Activated CD8-positive, alpha-beta memory T cell treated with anti-CD3 and anti-CD28 coated beads for 24 hours (primary cell): Measurements from ENCODE around the gene HOXD11.
A peak's percentile ranks its signal among the peaks of the same experiment; 100 is the strongest.

ENCODE experiments used
- DNase-seq: peaks from one replicate; pipeline ENCODE4 v3.0.0-alpha.2; 2020

Gene HOXD11

DNA sequence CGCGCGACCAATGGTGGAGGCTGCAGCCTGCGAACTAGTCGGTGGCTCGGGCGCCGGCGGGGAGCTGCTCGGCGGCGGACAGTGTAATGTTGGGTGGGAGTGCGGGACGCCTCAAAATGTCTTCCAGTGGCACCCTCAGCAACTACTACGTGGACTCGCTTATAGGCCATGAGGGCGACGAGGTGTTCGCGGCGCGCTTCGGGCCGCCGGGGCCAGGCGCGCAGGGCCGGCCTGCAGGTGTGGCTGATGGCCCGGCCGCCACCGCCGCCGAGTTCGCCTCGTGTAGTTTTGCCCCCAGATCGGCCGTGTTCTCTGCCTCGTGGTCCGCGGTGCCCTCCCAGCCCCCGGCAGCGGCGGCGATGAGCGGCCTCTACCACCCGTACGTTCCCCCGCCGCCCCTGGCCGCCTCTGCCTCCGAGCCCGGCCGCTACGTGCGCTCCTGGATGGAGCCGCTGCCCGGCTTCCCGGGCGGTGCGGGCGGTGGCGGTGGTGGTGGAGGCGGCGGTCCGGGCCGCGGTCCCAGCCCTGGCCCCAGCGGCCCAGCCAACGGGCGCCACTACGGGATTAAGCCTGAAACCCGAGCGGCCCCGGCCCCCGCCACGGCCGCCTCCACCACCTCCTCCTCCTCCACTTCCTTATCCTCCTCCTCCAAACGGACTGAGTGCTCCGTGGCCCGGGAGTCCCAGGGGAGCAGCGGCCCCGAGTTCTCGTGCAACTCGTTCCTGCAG is 15.8 kb downstream of the HOXD11 start, which contains the start of gene HOXD9:
TSS of gene HOXD9 (plus strand) at position 37 of the 728 bp plus-strand sequence. CDS start at position 87, 50 bp downstream.
- peak; percentile 68 for DNase-seq

DNA sequence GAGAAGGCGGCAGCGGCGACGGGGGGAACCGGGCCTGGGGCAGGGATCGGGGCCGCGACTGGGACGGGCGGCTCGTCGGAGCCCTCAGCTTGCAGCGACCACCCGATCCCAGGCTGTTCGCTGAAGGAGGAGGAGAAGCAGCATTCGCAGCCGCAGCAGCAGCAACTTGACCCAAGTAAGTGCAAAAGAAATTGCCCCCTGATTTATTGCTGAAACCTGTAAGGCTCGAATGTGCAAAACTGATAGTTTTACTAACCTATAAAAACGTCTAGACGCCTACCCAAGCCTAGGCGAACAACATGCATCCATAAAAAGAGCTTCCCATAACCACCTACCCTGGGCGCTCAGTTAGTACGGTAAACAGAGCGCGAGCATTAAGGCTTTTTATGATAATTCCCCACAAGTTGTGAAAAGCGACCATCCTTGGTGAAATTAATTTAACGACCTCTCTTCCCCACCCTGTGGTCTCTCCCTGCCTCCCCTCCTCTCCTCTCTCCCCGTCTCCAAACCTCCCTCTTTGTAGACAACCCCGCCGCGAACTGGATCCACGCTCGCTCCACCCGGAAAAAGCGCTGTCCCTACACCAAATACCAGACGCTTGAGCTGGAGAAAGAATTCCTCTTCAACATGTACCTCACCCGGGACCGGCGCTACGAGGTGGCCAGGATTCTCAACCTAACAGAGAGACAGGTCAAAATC is 16.5 kb downstream of the HOXD11 start:
- no peak for DNase-seq

DNA sequence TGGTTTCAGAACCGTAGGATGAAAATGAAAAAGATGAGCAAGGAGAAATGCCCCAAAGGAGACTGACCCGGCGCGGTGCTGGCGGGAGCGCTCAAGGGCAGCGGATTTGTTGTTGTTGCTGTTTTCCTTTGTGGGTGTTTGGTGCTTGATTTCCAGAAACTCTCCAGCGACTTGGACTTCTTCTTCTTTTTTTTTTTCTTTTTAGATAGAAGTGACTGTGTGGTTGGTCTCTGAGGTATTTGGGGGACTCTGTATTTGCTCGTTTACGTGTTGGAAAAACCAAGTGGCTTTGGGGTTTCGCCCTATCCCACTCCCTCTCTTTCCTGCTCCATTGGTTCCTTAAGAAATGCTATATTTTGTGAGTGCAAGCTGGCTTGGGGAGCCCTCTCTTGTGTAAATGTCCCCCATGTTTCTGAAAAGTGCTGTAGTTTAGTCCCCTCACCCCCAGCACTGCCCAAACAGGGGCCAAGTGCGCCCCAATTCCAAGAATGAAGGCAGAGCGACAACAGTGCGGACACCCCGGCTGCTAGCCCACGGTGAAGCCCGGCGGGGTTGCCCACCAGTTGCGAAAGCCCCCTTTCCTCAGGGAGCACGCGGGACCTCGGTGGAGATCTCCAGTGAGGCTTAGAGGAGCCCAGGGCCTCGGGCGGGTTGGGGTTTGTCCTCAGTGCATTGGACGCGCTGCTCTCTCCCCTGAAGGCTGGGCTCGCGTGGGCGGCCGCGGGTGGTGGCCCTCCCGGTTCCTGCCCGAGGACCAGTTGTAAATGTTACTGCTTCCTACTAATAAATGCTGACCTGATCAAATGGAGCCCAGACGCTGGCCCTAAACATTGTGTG is 17.2 kb downstream of the HOXD11 start:
- no peak for DNase-seq

DNA sequence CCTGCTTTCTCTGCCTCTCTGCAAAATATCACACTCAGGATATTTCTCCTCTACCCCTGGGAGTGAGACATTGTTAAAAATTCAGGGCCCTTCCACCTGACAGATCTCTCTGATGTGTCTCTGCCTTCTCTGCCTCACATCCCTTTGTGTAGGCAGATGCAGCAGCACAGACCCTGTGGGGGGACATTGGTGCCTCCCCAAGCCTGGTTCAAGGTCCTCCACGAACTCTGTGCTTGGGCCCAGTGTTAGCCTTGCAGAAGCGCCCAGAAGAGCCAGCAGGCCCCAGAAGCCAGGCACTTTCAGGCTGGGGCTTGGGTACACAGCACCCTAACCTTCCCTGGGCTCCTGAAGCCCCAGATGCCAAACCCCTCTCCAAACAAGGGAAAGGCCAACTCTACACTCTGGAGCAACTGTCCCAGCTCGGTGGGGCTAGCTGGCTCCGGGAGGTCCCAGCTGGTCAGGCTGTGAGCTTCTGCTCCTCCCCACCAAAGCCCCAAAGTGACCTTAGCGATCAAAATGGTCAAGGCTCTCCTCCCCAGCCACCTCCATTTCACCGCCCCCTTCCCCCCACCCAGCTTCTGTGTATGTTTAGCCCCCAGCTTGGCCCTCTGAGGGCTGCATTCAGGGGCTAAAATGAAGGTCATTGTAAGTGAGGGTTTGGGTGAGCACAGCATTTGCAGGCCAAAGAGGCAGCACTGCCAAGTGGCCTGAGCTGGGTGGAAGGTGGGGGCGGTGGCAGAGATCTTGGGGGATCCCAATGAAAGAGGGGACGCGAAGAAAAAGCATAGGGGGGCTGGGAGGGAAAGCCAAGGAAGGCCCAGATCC is 18.1 kb downstream of the HOXD11 start:
- no peak for DNase-seq

DNA sequence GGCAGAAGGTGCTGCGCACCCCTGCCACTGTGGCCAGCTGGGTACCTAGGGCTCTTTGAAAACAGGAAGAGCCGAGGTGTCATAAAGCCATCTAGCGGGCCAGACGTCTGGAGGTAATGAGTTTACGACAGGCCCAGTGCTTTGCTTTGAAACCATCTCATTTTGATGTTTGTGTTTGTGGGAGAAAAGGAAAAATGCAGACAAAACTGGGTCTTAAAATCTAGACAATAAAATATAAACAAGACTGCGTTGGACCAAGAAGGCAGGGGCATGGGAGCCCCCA is 18.6 kb downstream of the HOXD11 start:
- no peak for DNase-seq

DNA sequence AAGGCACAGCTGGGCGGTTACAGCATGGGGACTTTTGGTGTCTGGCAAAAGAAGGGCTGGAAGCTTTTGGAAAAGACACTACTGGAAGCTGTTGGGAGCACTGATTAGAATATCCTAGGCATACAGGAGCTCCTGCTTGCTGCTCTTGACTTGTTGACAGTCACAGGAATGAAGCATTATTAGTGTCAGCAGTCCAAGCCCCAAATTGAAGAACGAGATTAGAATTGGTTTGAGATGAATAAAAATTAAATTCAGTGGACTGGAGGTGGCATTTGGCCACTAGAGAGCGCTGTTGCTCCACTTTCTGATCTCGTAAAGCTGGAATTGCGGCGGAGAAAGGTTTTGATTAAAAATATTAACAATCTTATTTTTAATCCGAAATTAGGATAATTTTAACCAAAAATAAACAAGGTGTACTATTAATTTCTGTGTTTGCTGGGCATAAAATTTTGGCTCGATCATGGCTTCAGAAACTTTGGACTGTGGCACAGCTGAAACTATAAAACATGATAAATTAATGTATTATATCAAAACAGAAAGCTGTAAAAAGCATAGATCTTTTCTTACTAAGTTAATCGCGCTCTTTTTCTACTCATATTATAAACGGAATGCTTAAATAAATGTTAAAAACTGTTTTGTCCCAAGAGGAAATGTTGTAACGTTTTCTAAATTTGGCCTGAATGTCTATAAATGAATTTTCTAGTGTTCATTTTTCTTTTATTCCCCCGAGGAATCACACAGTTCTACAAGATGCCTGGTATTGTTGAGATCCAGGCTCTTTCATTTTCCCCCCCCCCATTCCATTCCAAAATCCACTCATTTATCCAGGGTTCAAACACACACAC is 20.1 kb downstream of the HOXD11 start:
- DNase-seq = peak; percentile 86

DNA sequence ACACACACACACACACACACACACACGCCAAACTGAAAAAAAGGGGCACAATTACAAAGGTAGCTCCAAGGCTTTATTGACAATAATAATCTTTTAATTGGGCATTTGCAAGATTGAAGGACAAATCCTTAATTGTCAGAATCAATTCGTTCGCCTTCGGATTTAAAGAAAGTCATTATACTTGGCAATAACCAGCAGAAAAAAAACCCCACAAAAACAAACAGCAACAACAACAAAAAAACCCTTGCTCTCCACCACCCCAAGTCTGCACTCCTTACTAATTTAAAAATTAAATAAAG is 20.6 kb downstream of the HOXD11 start:
- no peak for DNase-seq

DNA sequence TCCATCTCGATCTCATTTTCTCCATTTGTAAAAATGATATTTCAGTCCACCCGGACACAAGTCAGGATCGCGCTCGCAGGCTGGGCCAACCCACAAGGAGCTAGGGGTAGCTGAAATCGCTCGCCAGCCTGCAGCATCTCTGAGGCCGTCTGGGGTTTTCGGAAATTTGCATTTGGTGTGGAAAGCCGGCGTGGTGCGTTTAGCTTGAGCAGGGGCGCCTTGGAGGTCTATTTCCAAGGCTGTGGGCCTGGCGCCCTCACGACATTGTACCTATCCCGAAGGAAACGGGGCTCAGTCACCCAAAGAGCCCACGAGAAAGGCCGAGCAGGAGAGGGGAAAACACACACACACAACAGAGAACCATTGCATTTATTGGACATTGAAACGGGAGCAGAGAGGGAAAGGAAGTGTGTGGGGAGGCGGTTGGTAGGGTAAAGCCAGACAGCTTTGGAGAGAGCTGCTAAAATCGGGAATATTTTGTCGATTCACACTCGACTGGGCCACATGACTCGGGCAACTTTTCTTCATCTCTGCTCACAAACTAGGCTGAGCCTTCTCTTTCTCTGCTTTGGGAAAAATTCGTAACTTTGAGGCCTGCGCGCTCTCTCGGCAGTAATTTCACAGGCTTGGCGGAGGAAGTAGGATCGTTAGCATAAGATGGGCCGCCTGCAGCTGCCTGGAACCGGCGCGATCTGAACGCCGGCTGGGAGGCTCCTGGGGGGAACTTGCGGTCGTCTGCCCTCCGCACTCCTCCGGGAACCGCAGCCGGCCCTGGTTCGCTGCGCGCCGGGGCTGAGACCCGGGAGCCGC is 21.3 kb downstream of the HOXD11 start:
- no peak for DNase-seq

DNA sequence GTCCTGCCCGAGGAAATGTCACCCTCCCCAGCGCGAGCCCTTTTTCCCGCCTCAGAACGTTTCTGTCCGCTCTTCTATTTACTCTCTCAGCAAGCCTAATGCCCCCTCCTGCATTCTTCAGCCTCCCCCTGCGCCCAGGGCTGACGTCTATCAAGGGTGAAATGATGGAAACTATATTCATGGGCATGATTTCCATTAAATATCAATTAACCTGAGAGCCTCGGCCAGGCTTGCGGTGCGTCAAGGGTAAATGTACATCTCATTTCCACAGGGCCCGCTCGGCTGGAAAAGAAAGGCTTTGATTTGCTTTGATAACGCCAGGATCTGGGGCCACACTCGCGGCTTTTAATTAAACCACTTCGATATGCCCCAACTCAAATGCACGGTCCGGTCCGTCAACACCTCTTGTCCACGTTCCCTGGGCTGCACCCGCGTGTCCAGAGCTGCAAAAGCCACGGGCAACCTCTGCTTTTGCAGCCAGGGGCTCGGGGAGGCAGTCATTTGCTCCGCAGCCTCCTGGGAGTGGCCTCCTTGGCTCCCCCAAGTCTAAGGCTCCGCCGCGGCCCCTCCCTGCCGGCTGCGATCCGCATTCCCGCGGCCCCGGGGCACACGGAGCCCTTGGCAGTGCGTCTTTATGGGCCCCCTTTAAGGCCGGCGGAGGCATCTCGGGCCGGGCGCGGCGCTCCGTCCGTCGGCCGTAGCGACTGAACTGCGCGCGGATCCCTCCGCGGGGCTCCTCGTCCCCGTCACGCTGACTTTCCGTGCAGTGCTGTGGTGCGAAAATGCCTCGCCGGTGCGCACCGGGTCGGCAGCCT is 22.1 kb downstream of the HOXD11 start, which contains the start of gene HOXD8:
TSS of gene HOXD8 (plus strand) at position 724 of the 815 bp plus-strand sequence. CDS start 662 bp downstream, outside the sequence.
- peak; percentile 66 for DNase-seq

DNA sequence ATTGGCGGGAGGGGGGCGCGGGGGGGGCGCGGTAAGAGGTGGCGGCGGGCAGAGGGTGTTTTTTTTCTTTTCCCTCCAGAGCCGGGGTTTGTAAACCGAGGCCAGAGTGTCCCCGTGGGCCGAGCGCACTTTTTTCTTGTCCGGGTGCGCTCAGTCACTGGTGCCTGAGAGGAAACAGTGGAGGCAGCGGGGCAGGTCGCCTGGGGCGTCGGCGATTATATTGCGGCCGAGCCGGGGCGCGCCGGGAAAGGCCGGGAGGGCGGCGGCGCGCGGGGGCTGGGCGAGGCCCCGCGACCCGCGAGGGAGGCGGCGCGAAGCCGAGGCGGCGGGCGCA is 22.7 kb downstream of the HOXD11 start:
- DNase-seq = peak; percentile 61

DNA sequence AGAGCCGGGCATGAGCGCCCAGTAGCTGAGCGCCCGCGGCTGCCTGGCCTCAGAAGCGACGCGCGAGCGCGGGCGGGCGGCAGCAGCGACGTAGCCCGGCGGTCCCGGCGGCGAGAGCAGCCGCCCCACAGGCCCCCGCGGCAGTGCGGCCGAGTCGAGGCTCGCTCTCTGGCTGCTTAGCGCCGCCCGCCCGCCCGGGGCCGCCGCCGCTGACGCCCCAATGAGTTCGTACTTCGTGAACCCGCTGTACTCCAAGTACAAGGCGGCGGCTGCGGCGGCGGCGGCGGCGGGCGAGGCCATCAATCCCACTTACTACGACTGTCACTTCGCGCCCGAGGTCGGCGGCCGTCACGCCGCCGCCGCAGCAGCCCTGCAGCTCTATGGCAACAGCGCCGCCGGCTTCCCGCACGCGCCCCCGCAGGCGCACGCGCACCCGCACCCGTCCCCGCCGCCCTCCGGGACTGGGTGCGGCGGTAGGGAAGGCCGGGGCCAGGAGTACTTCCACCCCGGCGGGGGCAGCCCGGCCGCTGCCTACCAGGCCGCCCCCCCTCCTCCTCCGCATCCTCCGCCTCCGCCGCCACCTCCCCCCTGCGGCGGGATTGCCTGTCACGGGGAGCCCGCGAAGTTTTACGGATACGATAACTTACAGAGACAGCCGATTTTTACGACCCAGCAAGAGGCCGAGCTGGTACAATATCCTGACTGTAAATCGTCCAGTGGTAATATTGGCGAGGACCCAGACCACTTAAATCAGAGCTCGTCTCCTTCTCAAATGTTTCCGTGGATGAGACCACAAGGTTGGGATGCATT is 23.3 kb downstream of the HOXD11 start:
- DNase-seq = peak; percentile 60

DNA sequence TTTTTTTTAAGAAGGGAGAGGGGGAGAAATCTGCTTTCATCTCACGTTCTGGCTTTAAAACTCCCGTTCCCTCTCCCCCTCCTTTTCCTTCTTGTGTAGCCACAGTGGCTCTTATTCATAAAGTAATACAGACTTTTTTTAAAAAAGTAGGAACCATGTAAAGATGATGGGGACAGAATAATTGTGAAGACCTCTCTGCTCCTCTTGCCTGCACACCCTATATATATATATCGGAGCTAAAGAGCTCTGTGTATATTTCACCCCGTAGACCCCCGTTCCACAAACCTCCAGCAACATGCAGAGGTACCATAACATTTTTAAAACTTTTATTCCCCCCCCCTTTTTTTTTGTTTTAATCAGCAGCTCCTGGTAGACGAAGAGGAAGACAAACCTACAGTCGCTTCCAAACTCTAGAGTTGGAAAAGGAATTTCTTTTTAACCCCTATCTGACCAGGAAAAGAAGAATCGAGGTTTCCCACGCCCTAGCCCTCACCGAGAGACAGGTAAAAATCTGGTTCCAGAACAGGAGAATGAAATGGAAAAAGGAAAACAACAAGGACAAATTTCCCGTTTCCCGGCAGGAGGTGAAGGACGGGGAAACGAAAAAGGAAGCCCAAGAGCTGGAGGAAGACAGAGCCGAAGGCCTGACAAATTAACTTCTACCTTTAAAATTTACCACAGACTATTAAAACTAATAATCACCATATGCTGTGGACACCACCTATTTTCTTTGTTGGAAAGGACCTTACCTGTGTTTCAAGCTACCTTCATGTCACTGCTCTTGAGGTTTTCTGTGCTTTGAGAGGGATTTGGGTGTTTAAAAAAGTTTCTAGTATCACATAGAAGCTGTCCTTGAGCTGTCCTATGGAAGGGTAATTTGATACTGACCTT is 24.1 kb downstream of the HOXD11 start:
- no peak for DNase-seq

DNA sequence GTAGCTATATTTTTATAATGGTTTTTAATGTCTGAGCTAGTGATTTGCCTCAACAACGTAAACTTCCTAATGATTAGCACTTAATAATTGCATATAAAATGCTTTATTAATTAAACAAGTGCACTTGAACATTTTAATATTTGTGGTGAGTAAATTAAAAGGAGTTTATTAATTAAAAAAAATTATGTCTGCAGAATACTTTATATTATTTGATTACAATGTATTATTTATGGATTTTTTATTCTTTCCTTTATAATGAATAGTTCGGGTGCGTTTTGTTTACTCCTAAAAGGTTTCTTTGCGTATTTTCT is 24.7 kb downstream of the HOXD11 start:
- no peak for DNase-seq

DNA sequence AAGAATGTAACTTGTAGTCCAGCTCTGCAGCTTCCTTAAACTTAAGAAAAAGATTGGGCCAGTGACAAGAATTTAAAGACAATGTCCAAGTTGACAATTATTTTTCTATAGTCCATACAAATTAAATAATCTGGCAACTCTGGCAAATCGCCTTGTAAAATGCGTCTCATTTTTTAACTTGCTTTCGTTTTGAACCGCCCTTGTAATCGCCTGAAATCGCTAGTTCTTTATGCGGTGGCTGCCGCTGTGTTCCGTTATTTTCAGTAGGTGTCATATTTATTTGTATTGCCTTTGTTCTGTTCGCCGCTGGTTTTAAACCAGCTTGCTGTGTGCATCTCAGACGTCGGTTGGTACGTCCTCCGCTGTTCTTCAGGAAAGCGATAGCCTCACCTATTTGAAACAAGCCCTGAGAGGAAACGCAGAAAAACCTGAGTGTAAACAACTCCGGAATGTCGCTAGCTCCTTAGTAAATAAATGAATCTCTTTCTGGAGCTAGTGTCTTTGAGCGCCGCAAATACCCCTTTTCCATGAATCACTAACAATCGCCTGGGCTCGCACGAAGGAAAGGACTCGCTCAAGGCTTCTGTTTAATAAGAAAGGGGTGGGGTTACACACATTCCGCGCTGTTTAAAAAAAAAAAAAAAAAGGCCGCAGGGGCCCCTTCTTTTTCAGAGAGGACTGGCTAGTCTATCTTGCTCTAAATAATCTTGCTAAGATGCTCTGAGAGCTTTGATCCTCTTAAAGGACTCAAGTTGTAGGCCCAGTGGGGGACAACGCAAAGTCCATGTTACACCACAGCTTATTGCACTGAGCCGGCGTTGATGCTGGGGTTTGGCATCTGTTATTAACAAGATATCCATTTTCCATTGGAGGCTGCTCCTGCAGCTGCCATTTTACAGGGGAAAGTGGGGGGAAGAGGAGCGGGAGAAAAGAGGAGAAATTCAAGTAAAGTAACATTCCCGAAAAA is 25.4 kb downstream of the HOXD11 start:
- DNase-seq = peak; percentile 47

DNA sequence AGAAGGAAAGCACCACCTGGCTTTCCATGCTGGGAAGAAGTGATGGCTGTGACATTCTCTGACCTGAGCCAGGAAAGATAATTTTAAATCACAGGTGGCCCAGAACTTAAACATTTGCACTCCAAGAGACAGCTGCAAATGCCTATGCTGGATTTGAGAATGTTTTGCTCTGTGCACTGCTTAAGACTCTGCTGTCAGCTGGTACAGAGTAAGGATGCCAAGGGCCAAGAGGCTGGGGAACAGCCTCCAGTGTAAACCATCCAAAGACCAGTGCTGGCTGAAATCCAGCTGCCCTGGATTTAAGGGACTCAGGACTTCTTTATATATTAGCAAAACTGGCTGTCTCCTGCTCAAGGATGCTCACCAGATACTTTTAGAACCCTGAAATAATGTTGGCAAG is 26.3 kb downstream of the HOXD11 start:
- no peak for DNase-seq

DNA sequence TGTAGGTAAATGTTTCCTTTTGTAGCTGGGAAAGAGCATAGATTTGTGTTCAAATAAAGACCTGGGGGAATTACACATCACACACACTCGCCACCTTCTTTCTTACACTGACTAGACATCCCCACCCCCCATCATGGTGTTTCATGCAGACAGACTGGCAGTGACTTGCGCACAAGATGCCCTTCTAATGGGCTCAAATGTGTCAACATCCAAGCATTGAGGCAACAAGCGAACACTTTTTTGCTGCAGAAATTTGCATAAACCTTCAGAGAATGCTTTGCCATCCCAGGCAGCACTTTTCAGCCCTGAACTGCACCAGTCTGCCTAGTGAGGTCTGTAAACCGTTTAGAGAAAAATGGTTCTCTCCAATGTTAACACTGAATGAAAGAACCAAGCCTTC is 27.0 kb downstream of the HOXD11 start:
- DNase-seq = no peak

DNA sequence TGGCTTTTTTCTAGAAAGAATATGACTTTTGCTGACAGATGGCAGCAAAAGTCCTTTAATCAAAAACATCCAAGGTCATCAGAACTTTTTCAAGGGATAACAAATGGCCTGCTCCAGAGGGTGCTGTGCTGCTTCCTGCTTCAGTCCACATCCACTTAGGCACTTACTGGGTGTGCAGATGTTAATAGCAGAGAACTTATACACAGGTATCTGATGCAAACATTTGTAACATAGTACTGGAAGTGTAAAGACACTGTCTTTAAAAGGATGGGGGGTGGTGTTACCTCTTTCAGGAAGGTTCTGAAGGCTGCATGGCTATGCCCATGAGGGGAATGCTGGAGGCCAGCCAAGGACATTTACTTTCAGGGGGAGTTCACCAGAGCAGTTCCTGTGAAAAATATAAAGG is 28.0 kb downstream of the HOXD11 start:
- no peak for DNase-seq
